IPS-18a (cell line): ENCODE results near the gene SLC25A21.
"Not testable (repeated sequence)": the region's sequence is repeated elsewhere in the genome, so short reads cannot be mapped to it uniquely, and the experiment has no call there.

Source experiments
- H3K27ac ChIP-seq: one replicate; pipeline ENCODE4 v1.5.1; 2013; ENCODE audit warnings: low read length
- H3K27me3 ChIP-seq: one replicate; pipeline ENCODE4 v1.6.1; 2013; ENCODE audit warnings: mild to moderate bottlenecking, low read length; ENCODE audit not compliant: control insufficient read depth, insufficient read depth
- H3K36me3 ChIP-seq: one replicate; pipeline ENCODE4 v1.6.1; 2013; ENCODE audit warnings: low read depth, low read length; ENCODE audit not compliant: control insufficient read depth
- H3K4me1 ChIP-seq: one replicate; pipeline ENCODE4 v1.6.1; 2013; ENCODE audit warnings: low read depth, low read length; ENCODE audit not compliant: control insufficient read depth
- H3K4me3 ChIP-seq: one replicate; pipeline ENCODE4 v1.5.1; 2013; ENCODE audit warnings: low read length
- H3K9ac ChIP-seq: one replicate; pipeline ENCODE4 v1.6.1; 2013; ENCODE audit warnings: mild to moderate bottlenecking, low read length, moderate library complexity
- H3K9me3 ChIP-seq: one replicate; pipeline ENCODE4 v1.6.1; 2013; ENCODE audit warnings: low read depth, low read length; ENCODE audit not compliant: control insufficient read depth

Gene SLC25A21

GRCh38 chr14:37162307-37162706 lies 10.1 kb downstream of the SLC25A21 start:
- not testable (repeated sequence) for H3K4me1 ChIP-seq, H3K4me3 ChIP-seq, H3K27ac ChIP-seq, H3K36me3 ChIP-seq, H3K9me3 ChIP-seq, H3K9ac ChIP-seq, H3K27me3 ChIP-seq

DNA sequence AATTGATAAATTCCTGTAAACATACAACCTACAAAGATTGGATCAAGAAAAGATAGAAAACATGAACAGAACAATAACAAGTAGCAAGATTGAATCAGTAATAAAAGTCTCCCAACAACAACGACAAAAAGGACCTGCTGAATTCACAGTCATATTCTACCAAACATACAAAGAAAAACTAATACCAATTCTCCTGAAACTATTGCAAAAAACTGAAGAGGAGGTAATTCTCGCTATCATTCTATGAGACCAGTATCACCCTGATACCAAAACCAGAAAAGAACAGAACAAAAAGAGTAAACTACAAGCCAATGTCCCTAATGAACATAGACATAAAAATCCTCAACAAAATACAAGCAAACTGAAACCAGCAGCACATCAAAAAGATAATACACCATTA lies 14.4 kb downstream of the SLC25A21 start:
- Histone ChIP-seq H3K27ac (no peak overlapping the region), H3K36me3 (no peaks in the 10 kb centered on the region), H3K4me3 (no peak overlapping the region), H3K9me3 (no peaks in the 10 kb centered on the region), H3K9ac (no peak overlapping the region), H3K27me3 (no peaks in the 10 kb centered on the region), H3K4me1 (no peaks in the 10 kb centered on the region)

DNA sequence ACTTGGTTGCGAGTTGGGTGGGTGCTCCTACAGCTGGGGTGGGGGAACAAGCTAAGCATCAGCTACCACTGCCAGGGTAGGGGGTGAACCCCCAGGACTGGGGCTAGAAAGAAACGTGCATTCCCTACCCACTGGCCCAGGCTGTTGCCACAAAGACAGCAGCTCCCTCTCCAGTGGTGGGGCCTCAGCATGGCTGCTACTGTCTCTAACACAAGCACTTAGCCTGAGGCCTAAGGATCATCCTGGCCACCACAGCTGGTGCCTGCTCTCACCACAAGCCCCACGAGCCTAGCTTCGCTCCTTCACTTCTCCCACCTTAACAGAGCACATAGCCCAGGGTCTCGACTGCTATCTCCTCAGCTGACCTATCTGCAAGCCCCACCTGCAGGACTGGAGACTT lies 18.9 kb downstream of the SLC25A21 start:
- H3K9me3 ChIP-seq: no peaks in the 10 kb centered on the region
- H3K27me3 ChIP-seq: no peaks in the 10 kb centered on the region
- H3K4me1 ChIP-seq: no peaks in the 10 kb centered on the region
- H3K4me3 ChIP-seq: no peak overlapping the region
- H3K27ac ChIP-seq: no peak overlapping the region
- H3K9ac ChIP-seq: no peak overlapping the region
- H3K36me3 ChIP-seq: no peaks in the 10 kb centered on the region

GRCh38 chr14:37153005-37153404 lies 19.4 kb downstream of the SLC25A21 start:
- no peaks in the 10 kb centered on the region for H3K36me3 ChIP-seq
- no peaks in the 10 kb centered on the region for H3K4me1 ChIP-seq
- no peak overlapping the region for H3K27ac ChIP-seq
- H3K9me3 ChIP-seq: no peaks in the 10 kb centered on the region
- H3K27me3 ChIP-seq: no peaks in the 10 kb centered on the region
- no peak overlapping the region for H3K4me3 ChIP-seq
- H3K9ac ChIP-seq: no peak overlapping the region

DNA sequence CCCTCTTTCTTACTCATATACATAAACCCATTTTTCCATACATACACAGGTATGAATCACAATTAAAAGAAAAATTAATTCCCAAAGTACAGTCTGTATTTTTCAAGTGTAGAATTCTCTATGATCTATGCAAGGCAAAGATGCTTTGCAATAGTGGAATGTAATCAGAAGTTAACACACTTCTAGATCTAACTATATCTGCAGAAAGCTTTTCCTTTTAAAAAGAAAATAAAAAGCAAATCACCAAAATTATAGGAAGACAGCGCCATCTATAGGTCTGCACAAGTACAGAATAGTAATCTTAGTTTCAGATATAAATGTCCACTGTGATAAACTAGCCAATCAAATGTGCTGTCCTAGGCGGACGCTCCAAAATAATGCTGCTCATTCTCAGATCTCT lies 22.0 kb downstream of the SLC25A21 start:
- H3K4me1 ChIP-seq: no peaks in the 10 kb centered on the region
- H3K36me3 ChIP-seq: no peaks in the 10 kb centered on the region
- no peak overlapping the region for H3K4me3 ChIP-seq
- H3K9ac ChIP-seq: no peak overlapping the region
- H3K27me3 ChIP-seq: no peaks in the 10 kb centered on the region
- H3K9me3 ChIP-seq: no peaks in the 10 kb centered on the region
- H3K27ac ChIP-seq: no peak overlapping the region

- no peaks in the 10 kb centered on the region for H3K36me3 ChIP-seq
- H3K9me3 ChIP-seq: no peaks in the 10 kb centered on the region
- no peaks in the 10 kb centered on the region for H3K4me1 ChIP-seq
- H3K27me3 ChIP-seq: no peaks in the 10 kb centered on the region
- no peak overlapping the region for H3K9ac ChIP-seq
- H3K27ac ChIP-seq: no peak overlapping the region
- no peak overlapping the region for H3K4me3 ChIP-seq
Observed at GRCh38 chr14:37147310-37147880, 25.0 kb downstream of the SLC25A21 start.

GRCh38 chr14:37146438-37146837 lies 26.0 kb downstream of the SLC25A21 start:
- H3K4me1 ChIP-seq, H3K36me3 ChIP-seq, H3K27me3 ChIP-seq, H3K9ac ChIP-seq, H3K9me3 ChIP-seq, H3K27ac ChIP-seq, H3K4me3 ChIP-seq: not testable (repeated sequence)

DNA sequence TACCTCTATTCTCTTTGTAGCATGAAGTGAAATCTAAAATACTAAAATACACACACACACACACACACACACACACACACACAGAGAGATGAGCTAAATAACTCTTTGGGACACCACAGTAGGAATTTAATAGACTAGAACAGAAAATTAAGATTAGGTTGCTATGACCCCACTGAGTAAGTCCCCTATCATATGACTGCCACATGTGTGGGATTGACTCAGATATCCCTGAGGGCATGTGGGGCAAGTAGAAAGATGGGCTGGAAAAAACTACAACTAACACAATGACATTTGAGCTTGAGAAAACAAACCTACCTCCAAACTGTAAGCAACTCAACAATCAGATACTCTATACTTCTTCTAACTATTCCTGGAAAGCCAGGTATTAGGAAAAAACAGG lies 27.0 kb downstream of the SLC25A21 start:
- no peaks in the 10 kb centered on the region for H3K9me3 ChIP-seq
- no peaks in the 10 kb centered on the region for H3K4me1 ChIP-seq
- no peaks in the 10 kb centered on the region for H3K27me3 ChIP-seq
- no peak overlapping the region for H3K27ac ChIP-seq
- no peak overlapping the region for H3K4me3 ChIP-seq
- no peaks in the 10 kb centered on the region for H3K36me3 ChIP-seq
- no peak overlapping the region for H3K9ac ChIP-seq

GRCh38 chr14:37144729-37145363 lies 27.6 kb downstream of the SLC25A21 start:
- Histone ChIP-seq H3K36me3 (no peaks in the 10 kb centered on the region), H3K27me3 (no peaks in the 10 kb centered on the region), H3K4me1 (no peaks in the 10 kb centered on the region), H3K4me3 (no peak overlapping the region), H3K9ac (no peak overlapping the region), H3K27ac (no peak overlapping the region), H3K9me3 (no peaks in the 10 kb centered on the region)

- no peak overlapping the region for H3K9ac ChIP-seq
- no peaks in the 10 kb centered on the region for H3K36me3 ChIP-seq
- no peaks in the 10 kb centered on the region for H3K4me1 ChIP-seq
- H3K27me3 ChIP-seq: no peaks in the 10 kb centered on the region
- no peaks in the 10 kb centered on the region for H3K9me3 ChIP-seq
- no peak overlapping the region for H3K4me3 ChIP-seq
- no peak overlapping the region for H3K27ac ChIP-seq
Observed at GRCh38 chr14:37143475-37143874, 28.9 kb downstream of the SLC25A21 start.

- H3K27ac ChIP-seq: no peak overlapping the region
- no peaks in the 10 kb centered on the region for H3K9me3 ChIP-seq
- no peaks in the 10 kb centered on the region for H3K36me3 ChIP-seq
- H3K27me3 ChIP-seq: no peaks in the 10 kb centered on the region
- no peak overlapping the region for H3K4me3 ChIP-seq
- no peaks in the 10 kb centered on the region for H3K4me1 ChIP-seq
- no peak overlapping the region for H3K9ac ChIP-seq
Observed at GRCh38 chr14:37142835-37143401, 29.5 kb downstream of the SLC25A21 start.

DNA sequence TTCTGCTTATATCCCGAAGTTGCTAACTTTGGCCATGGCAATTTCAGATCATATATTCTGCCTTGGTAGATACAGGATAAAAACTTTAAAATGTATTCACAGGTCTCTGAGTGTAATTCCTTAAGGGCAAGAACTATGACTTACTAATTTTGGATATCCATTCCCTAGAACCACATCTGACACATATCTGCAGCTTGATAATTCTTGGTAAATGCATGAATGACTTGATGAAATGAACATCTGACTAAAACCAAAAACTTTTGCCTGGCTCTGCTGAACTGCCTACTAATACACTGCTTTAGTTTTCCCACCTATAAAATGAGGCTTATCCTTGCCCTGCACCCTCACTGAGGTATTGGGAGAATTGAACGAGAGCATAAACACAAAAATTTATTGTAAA lies 32.2 kb downstream of the SLC25A21 start:
- Histone ChIP-seq H3K27me3 (no peaks in the 10 kb centered on the region), H3K27ac (no peak overlapping the region), H3K4me3 (no peak overlapping the region), H3K36me3 (no peaks in the 10 kb centered on the region), H3K9ac (no peak overlapping the region), H3K9me3 (no peaks in the 10 kb centered on the region), H3K4me1 (no peaks in the 10 kb centered on the region)
